Gastroesophageal sphincter (tissue), 3 donors: ENCODE results near the gene SRSF1.

Source experiments
- CTCF ChIP-seq, 4 experiments: fragments of 200-600 bp in 2 of 4; fragments of 450-650 bp in 2 of 4; sonication (generic) in 1 of 4; IDR thresholded peaks; one replicate each; pipeline ENCODE4 v1.5.1; 2017 to 2019; ENCODE audit warnings: antibody characterized with exemption in 4 of 4, mild to moderate bottlenecking in 2 of 4, moderate library complexity in 2 of 4
- EP300 ChIP-seq: sonication (generic); formaldehyde crosslinking; IDR thresholded peaks from one replicate; pipeline ENCODE4 v1.6.1; 2017; ENCODE audit warnings: antibody characterized with exemption, mild to moderate bottlenecking
- POLR2A ChIP-seq, 2 donors: fragments of 450-650 bp; IDR thresholded peaks; one replicate each; pipeline ENCODE4 v1.6.1; 2017; ENCODE audit warnings: antibody characterized with exemption in 2 of 2, mild to moderate bottlenecking in 2 of 2, moderate library complexity in 1 of 2

GRCh38 chr17:57962279-57963148 is 44.5 kb downstream of the SRSF1 start:
- TF ChIP-seq CTCF (IDR thresholded peaks at IDR 0.05), result no peak
- TF ChIP-seq EP300, result no peak
- TF ChIP-seq POLR2A (IDR thresholded peaks at IDR 0.05), result no peak
